Activated CD4-positive, alpha-beta T cell treated with anti-CD3 and anti-CD28 coated beads, Interleukin-2, amount 50 U/mL, for 48 hours (primary cell): ENCODE data around the gene RFC4.
"Not testable (repeated sequence)": the region's sequence is repeated elsewhere in the genome, so short reads cannot be mapped to it uniquely, and the experiment has no call there.

Source experiments
- DNase-seq, 2 experiments: peaks; one replicate each; pipeline ENCODE4 v3.0.0-alpha.2; 2020

Gene RFC4

DNA sequence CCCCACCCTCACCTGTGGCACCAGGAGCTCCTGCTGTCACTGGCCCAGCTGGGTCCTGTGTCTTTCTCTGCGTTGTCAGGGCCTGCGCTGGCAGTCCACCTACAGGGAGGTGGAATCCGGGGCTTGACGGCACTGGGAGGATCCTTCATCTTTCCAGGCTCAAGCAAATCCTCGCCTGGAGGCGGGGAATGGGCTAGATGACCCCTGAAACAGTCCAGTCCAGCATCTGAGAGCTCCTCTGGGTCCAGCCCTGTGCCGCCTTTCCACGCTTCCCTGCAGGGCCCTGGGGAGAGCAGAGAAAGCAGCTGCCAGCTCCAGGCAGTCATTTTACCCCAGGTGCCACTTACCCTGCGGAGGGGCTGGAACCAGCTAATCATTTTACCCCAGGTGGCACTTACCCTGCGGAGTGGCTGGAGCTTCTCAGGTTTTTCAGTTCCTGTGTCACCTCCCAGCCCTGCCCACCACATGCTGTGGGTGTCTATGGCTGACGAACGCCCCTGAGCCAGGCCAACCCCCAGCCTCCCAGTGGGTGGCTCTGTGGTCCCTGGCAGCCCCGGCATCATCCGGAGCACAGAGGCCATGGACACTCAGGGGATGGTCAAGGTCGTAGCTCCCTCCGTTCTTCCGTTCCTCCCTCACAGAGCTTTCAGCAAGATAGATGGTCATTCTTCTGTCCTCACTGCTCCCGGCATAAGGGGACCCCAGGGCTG, 18.3 kb upstream of the RFC4 start:
- DNase-seq, result no peak

DNA sequence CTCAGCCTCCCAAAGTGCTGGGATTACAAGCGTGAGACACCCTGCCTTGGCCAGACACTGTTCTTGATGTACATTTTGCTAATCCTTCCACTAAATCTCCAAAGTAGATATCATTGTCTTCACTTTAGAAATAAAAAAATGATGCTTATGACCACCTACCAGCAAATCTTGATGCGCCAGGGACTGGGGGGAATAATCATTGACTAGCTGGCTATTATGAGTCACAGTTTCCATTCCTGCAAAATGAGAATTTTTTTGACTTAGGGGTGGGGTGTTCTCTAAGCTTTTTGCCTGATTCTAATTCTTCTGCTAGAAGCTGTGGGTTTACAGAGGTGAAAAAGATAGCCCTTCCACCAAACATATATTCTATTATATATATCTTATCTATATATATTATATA, 17.1 kb upstream of the RFC4 start:
- DNase-seq, result no peak

DNA sequence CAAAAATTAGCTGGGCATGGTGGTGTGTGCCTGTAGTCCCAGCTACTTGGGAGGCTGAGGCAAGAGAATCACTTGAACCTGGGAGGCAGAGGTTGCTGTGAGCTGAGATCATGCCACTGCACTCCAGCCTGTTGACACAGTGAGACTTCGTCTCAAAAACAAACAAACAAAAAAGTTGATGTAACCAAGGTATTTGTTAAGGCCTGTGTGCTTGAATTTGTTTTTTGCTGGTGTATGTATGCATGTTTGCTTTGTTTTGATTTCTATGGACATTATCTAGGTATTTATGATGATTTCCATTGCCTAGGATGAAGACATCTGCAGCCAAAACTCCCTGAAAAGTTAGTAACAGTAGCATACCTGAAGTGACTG, 16.1 kb upstream of the RFC4 start:
- not testable (repeated sequence) for DNase-seq

DNA sequence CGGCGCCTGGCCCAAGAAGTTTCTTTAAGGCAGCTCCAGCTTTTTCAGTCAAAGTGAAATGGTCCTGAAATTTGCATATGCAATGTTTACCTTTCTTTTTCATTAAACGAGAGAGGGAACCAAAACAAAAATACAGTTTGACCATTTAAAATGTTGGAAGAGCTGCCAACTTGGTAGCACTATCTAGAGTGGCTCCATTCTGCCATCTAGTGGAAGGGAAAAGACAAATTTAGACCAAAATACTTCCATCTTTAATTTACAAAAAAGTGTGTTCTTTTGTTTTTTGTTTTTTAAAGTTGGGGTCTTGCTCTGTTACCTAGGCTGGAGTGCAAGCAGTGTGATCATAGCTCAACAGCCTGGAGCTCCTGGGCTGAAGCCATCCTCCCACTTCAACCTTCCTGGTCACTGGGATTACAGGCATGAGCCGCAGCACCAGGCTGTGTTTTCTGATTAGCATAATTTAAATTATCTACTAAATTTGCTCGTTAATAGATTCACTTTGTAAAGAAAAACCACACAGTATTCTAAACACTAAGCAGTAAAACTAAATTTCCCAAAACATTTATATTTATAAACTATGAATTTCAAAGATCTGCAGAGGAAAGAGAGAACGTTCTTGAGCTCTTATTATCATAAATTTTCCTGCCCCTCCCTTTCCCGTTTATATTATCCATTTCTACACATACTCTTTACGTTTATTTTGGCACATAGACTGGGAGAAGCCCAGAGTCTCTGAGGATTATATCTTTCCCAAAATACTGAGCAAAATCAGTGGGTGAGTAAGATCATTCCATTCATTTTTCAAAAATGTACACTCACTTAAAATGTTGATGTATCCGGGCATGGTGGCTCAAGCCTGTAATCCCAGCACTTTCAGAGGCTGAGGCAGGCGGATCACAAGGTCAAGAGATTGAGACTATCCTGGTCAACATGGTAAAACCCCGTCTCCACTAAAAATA, 15.4 kb upstream of the RFC4 start:
- no peak for DNase-seq

DNA sequence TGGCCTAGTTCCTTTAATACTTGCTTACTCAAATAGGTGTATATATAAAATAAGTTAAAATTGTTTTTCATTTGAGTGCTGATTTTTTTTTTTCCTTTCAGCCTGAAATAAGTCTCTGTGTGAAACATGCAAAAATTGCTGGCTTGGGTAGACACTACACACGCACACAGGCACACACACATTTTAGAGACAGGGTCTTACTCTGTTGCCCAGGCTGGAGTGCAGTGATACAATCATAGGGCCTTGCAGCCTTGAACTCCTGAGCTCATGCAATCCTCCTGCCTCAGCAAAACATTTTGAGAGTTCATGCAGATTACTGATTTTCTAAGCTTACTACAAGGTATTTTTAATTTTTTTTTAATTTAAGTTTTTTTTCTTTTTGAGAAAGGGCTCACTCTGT, 12.7 kb upstream of the RFC4 start:
- DNase-seq, result no peak

GRCh38 chr3:186818516-186818915, 12.2 kb upstream of the RFC4 start:
- DNase-seq, result no peak

GRCh38 chr3:186815435-186815834, 9.2 kb upstream of the RFC4 start:
- DNase-seq, result no peak

GRCh38 chr3:186814100-186814499, 7.8 kb upstream of the RFC4 start:
- no peak for DNase-seq

- DNase-seq, result not testable (repeated sequence)
Observed at GRCh38 chr3:186811313-186811712, 5.0 kb upstream of the RFC4 start.

GRCh38 chr3:186810336-186810996, 4.2 kb upstream of the RFC4 start:
- no peak for DNase-seq

DNA sequence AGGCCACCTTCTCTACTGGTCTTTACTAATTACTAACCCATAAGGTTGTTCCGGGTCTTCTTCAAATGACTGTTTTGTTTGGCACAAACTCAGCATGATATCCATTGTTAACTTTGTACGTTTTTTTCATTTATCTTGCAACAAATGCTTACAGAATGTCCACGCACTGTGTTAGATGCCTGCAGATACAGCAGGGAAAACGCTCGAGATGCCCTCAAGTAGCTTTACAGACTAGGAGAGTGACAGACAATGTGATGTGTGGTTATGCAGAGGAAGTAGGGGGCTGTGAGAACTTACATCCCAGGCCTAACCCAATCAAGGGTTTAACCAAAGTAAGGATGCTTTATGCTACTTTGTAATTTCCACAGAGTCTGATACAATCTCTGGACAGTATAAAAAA, 949 bp upstream of the RFC4 start:
- DNase-seq, result no peak

DNA sequence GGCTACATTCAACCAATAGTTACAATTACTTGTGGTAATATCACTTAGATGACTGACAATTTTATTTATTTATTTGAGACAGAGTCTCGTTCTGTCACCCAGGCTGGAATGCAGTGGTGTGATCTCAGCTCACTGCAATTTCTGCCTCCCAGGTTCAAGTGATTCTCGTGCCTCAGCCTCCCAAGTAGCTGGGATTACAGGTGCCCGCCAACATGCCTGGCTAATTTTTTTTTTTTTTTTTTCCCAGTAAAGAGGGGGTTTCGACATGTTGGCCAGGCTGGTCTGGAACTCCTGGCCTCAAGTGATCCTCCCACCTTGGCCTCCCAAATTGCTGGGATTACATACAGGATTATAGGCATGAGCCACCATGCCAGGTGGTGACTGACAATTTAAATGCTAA, 2.8 kb downstream of the RFC4 start:
- DNase-seq, result not testable (repeated sequence)

- no peak for DNase-seq
Observed at GRCh38 chr3:186802701-186803100, 3.6 kb downstream of the RFC4 start.

GRCh38 chr3:186800285-186800684, 6.0 kb downstream of the RFC4 start:
- no peak for DNase-seq

- no peak for DNase-seq
Observed at GRCh38 chr3:186798239-186798874, 7.9 kb downstream of the RFC4 start.

GRCh38 chr3:186790261-186790981, 15.9 kb downstream of the RFC4 start:
- peak; percentile 29 to 50 for DNase-seq

GRCh38 chr3:186789554-186790260, 16.6 kb downstream of the RFC4 start:
- no peak for DNase-seq

GRCh38 chr3:186788482-186789370, 17.6 kb downstream of the RFC4 start:
- DNase-seq, result no peak

DNA sequence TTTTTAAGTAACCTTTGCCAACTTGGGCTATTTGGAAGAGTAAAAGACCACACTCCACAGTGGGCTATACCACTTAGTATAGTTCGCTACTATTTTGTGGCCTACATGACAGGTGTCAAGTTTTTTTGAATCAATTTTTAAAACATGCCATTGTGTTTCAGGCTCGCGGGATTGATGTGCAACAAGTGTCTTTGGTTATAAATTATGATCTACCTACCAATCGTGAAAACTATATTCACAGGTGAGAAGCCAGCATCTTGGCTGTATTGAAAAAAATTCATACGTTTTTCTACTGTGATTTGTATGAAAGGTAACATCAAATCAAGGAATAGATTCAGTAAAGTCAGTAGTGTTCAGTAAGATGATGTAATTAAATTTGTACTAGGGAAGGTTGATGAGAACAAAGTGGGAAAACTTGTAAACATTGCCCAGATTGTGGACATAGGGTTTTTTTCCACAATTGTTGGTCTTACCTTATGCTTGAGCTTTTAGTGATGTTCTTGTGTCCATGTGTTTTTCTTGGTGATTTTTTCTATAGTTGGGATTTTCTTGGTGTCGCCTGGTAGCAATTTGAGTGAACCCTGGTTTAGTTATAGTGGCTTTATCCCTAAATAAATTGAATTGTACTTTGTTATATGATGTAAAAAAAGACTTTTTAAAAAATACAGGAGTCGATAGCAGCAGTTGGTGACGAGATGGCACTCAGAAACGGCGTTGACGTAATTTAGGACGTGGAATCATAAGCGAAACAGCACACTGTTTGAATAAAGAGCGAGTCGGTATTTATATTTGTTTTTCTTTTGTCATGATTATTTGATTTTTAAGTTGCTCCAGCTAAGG, 18.4 kb downstream of the RFC4 start:
- no peak for DNase-seq

DNA sequence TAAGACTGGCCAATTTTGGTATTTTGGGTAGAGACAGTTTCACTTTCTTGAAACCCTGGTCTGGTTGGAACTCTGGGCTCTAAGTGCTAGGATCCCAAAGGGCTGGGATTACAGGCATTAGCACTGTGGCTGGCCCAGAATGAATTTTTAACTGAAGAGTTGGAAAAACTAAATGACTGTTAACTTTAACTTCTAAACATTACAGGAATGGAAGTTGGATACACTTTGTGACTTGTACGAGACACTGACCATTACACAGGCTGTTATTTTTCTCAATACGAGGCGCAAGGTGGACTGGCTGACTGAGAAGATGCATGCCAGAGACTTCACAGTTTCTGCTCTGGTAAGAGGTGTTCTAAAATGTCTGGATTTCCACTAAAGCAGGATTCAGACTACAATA, 19.4 kb downstream of the RFC4 start:
- DNase-seq, result no peak
